NB4 (cell line): ENCODE results near the gene PCDH17.

Experiments used
- MYC ChIP-seq: IDR thresholded peaks from 2 replicates; pipeline ENCODE4 v1.6.1; 2011; ENCODE audit warnings: low read depth, low read length
- TF ChIP-seq, protein P1 (sequence below): IDR thresholded peaks from 2 replicates; pipeline ENCODE4 v1.6.1; 2011; ENCODE audit warnings: low read depth, low read length

DNA sequence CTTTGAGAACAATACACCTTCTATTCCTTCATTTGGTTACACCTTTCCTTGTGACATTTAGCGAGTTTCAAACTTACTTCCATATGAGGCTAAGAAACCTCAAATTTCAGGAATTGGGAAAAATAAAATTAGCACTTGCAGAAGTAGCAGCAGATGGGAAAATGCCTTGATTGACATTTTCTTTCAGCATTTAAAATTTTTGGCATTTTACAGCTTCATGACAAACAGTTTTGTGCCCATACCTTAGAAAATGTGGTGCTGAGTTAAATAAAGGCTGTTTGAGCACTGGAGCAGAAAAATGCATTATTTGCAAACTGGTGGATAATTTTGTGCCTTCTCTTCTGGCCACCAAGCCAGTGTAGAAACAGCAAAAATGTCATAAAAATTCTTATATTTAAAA, 95.4 kb downstream of the PCDH17 start:
- TF ChIP-seq, protein P1, sequence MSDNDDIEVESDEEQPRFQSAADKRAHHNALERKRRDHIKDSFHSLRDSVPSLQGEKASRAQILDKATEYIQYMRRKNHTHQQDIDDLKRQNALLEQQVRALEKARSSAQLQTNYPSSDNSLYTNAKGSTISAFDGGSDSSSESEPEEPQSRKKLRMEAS: no peak
- no peak for TF ChIP-seq MYC
